HepG2 (cell line): Measurements from ENCODE around the gene NPHP1. TPM values are rescaled to one million over a fixed set of nuclear protein-coding genes. Genes with fewer than 3 reads are reported as not detected.

Source experiments
- CCAR2 ChIP-seq: fragments of 200-400 bp; formaldehyde crosslinking; optimal IDR thresholded peaks from 2 replicates; pipeline ENCODE3; 2018; ENCODE audit warnings: low read depth, mild to moderate bottlenecking, low read length, moderate library complexity
- CEBPB ChIP-seq: IDR thresholded peaks from 2 replicates; pipeline ENCODE4 v1.6.1; 2011; ENCODE audit warnings: low read depth, low read length, improper control_type of control experiment, borderline replicate concordance
- CREM ChIP-seq, 2 experiments: sonication (generic) in 1 of 2; formaldehyde crosslinking in 1 of 2; IDR thresholded peaks; 2 replicates each; pipeline versions ENCODE4 v1.4.0 to v1.6.1; 2016 to 2020; ENCODE audit warnings: antibody characterized with exemption in 1 of 2, mild to moderate bottlenecking in 1 of 2, missing genetic modification reagents in 1 of 2
- ETV5 ChIP-seq: IDR thresholded peaks from 2 replicates; pipeline ENCODE4 v1.6.1; 2018; ENCODE audit warnings: missing biosample characterization, missing genetic modification reagents, inconsistent platforms, borderline replicate concordance
- FOXA3 ChIP-seq: IDR thresholded peaks from 2 replicates; pipeline ENCODE4 v1.6.1; 2016; ENCODE audit warnings: missing genetic modification reagents, missing compliant biosample characterization
- HNRNPL ChIP-seq: fragments of 200-400 bp; formaldehyde crosslinking; IDR thresholded peaks from 2 replicates; pipeline ENCODE4 v1.6.1; 2017; ENCODE audit warnings: mild to moderate bottlenecking, low read depth, low read length
- KDM5B ChIP-seq: sonication (generic); formaldehyde crosslinking; IDR thresholded peaks from 2 replicates; pipeline ENCODE4 v1.4.0; 2020; ENCODE audit warnings: missing genetic modification reagents, mild to moderate bottlenecking, borderline replicate concordance
- PPARG ChIP-seq: conservative IDR thresholded peaks from 2 replicates; pipeline ENCODE4 v1.6.1; 2016; ENCODE audit warnings: missing biosample characterization, missing genetic modification reagents
- PRMT3 ChIP-seq: sonication (generic); formaldehyde crosslinking; IDR thresholded peaks from 2 replicates; pipeline ENCODE4 v1.8.1; 2022; ENCODE audit warnings: low read depth, mild to moderate bottlenecking, moderate library complexity, missing genetic modification reagents, borderline replicate concordance
- RXRA ChIP-seq: sonication (generic); formaldehyde crosslinking; IDR thresholded peaks from 2 replicates; pipeline ENCODE4 v1.5.1; 2020; ENCODE audit warnings: missing genetic modification reagents
- SOX13 ChIP-seq, 3 experiments: fragments of 450-650 bp in 1 of 3; sonication (generic) in 1 of 3; formaldehyde crosslinking in 1 of 3; IDR thresholded peaks in 2 of 3; conservative IDR thresholded peaks in 1 of 3; 2 replicates each; pipeline versions ENCODE4 v1.5.0 to v1.6.1; 2016 to 2020; ENCODE audit warnings: antibody characterized with exemption in 1 of 3, mild to moderate bottlenecking in 1 of 3, missing compliant biosample characterization in 1 of 3, missing genetic modification reagents in 1 of 3, moderate library complexity in 1 of 3
- STAT5B ChIP-seq: sonication (generic); formaldehyde crosslinking; IDR thresholded peaks from 2 replicates; pipeline ENCODE4 v1.4.0; 2020; ENCODE audit warnings: missing genetic modification reagents
- ZBTB7B ChIP-seq: sonication (generic); formaldehyde crosslinking; IDR thresholded peaks from 2 replicates; pipeline ENCODE4 v1.4.0; 2020; ENCODE audit warnings: missing genetic modification reagents
- ZNF20 ChIP-seq: sonication (generic); formaldehyde crosslinking; IDR thresholded peaks from 2 replicates; pipeline ENCODE4 v1.4.0; 2020; ENCODE audit warnings: mild to moderate bottlenecking, moderate library complexity, missing genetic modification reagents
- ZNF232 ChIP-seq: sonication (generic); formaldehyde crosslinking; IDR thresholded peaks from 2 replicates; pipeline ENCODE4 v1.4.0; 2020; ENCODE audit warnings: missing genetic modification reagents, borderline replicate concordance
- ZNF263 ChIP-seq: sonication (generic); formaldehyde crosslinking; IDR thresholded peaks from 2 replicates; pipeline ENCODE4 v1.4.0; 2020; ENCODE audit warnings: missing genetic modification reagents
- ZNF788 ChIP-seq: sonication (generic); formaldehyde crosslinking; IDR thresholded peaks from 2 replicates; pipeline ENCODE4 v1.5.0; 2020; ENCODE audit warnings: mild to moderate bottlenecking, missing genetic modification reagents, borderline replicate concordance
- polyA plus RNA-seq, 8 experiments: library from polyadenylated mRNA; depleted of rRNA in 3 of 8; stranded (reverse) in 7 of 8; unstranded in 1 of 8; fragments of >200 nt; fragmentation: Illumina TruSeq in 4 of 8; extraction: Trizol in 4 of 8; gene quantifications; 2 replicates each; pipeline versions ENCODE4 v1.2.1 to v1.2.3, GENCODE V29; 2011 to 2016; ENCODE audit warnings: low read depth in 4 of 8, missing spikeins in 1 of 8, mixed read lengths in 1 of 8; ENCODE audit not compliant: insufficient read depth in 1 of 8
- total RNA-seq, 5 experiments: library from RNA; depleted of rRNA; stranded (reverse); fragments of >200 nt; fragmentation: Illumina TruSeq; extraction: Trizol; gene quantifications; 2 replicates each; pipeline ENCODE4 v1.2.3, GENCODE V29; 2016; ENCODE audit warnings: low read depth in 1 of 5
- TF ChIP-seq, protein P1 (sequence below): sonication (generic); formaldehyde crosslinking; IDR thresholded peaks from 2 replicates; pipeline ENCODE4 v1.4.0; 2020; ENCODE audit warnings: mild to moderate bottlenecking, missing genetic modification reagents
- TF ChIP-seq, protein P2 (sequence below): sonication (generic); formaldehyde crosslinking; conservative IDR thresholded peaks from 2 replicates; pipeline ENCODE4 v1.4.0; 2020; ENCODE audit warnings: missing genetic modification reagents
- TF ChIP-seq, protein P3 (sequence below): fragments of 450-650 bp; IDR thresholded peaks from 2 replicates; pipeline ENCODE4 v1.6.1; 2017; ENCODE audit warnings: mild to moderate bottlenecking

Gene NPHP1
- total and polyA plus RNA-seq, 2 of the 13 experiments (the other 11 are each of a cell fraction or from before 2014, with no cell fraction given): 2.7 to 4.8 TPM

DNA sequence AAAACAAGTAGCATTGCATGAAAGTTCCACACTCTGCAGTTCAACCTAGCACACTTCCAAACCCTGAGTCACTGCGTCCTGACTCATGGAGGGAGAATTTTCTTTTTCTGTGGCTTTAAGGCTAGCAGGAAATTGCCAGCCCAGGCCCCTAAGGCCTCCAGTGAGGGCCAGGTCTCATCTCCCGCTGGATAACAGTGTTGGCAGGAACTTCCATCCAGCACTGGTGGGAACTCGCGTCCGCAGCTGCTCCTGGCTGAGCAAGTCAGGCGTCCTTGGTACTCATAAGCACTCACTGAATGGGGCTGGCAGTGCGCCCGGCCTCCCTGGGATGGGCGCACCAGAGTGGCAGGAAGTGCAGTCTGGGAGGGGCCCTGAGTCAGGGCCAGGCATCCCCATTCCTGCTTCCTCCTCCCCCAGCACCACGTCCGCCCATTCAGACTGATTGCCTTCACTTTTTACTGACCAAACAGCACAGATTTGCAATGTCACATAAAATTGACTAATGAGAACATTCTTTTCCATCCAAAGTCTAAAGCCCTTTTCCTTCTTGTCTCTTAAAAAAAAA, 103.5 kb downstream of the NPHP1 start (continued):
- TF ChIP-seq, protein P1, sequence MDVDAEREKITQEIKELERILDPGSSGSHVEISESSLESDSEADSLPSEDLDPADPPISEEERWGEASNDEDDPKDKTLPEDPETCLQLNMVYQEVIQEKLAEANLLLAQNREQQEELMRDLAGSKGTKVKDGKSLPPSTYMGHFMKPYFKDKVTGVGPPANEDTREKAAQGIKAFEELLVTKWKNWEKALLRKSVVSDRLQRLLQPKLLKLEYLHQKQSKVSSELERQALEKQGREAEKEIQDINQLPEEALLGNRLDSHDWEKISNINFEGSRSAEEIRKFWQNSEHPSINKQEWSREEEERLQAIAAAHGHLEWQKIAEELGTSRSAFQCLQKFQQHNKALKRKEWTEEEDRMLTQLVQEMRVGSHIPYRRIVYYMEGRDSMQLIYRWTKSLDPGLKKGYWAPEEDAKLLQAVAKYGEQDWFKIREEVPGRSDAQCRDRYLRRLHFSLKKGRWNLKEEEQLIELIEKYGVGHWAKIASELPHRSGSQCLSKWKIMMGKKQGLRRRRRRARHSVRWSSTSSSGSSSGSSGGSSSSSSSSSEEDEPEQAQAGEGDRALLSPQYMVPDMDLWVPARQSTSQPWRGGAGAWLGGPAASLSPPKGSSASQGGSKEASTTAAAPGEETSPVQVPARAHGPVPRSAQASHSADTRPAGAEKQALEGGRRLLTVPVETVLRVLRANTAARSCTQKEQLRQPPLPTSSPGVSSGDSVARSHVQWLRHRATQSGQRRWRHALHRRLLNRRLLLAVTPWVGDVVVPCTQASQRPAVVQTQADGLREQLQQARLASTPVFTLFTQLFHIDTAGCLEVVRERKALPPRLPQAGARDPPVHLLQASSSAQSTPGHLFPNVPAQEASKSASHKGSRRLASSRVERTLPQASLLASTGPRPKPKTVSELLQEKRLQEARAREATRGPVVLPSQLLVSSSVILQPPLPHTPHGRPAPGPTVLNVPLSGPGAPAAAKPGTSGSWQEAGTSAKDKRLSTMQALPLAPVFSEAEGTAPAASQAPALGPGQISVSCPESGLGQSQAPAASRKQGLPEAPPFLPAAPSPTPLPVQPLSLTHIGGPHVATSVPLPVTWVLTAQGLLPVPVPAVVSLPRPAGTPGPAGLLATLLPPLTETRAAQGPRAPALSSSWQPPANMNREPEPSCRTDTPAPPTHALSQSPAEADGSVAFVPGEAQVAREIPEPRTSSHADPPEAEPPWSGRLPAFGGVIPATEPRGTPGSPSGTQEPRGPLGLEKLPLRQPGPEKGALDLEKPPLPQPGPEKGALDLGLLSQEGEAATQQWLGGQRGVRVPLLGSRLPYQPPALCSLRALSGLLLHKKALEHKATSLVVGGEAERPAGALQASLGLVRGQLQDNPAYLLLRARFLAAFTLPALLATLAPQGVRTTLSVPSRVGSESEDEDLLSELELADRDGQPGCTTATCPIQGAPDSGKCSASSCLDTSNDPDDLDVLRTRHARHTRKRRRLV: no peak
- TF ChIP-seq FOXA3 (CRISPR knock-in tag): 0 out of 2 replicates have a peak, but pooled peaks have one; percentile 8
- TF ChIP-seq ETV5 (CRISPR knock-in tag): peak; percentile 83; the same call in 1 of the 2 replicates
- TF ChIP-seq ZNF232 (CRISPR knock-in tag): no peak
- no peak for TF ChIP-seq CREM (IDR thresholded peaks at IDR 0.05)
- TF ChIP-seq CREM (CRISPR knock-in tag; IDR thresholded peaks at IDR 0.05): no peak
- TF ChIP-seq KDM5B (CRISPR knock-in tag): no peak
- peak; percentile 35; the same call in 1 of the 2 replicates for TF ChIP-seq ZNF788
- TF ChIP-seq CEBPB: no peak
- no peak for TF ChIP-seq STAT5B
- no peak for TF ChIP-seq ZNF20 (CRISPR knock-in tag)
- TF ChIP-seq, protein P2, sequence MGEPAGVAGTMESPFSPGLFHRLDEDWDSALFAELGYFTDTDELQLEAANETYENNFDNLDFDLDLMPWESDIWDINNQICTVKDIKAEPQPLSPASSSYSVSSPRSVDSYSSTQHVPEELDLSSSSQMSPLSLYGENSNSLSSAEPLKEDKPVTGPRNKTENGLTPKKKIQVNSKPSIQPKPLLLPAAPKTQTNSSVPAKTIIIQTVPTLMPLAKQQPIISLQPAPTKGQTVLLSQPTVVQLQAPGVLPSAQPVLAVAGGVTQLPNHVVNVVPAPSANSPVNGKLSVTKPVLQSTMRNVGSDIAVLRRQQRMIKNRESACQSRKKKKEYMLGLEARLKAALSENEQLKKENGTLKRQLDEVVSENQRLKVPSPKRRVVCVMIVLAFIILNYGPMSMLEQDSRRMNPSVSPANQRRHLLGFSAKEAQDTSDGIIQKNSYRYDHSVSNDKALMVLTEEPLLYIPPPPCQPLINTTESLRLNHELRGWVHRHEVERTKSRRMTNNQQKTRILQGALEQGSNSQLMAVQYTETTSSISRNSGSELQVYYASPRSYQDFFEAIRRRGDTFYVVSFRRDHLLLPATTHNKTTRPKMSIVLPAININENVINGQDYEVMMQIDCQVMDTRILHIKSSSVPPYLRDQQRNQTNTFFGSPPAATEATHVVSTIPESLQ (CRISPR knock-in tag): no peak
- TF ChIP-seq ZBTB7B (CRISPR knock-in tag): 0 out of 2 replicates have a peak, but pooled peaks have one; percentile 37
- 0 out of 2 replicates have a peak, but pooled peaks have one; percentile 39 for TF ChIP-seq RXRA (CRISPR knock-in tag)
- no peak for TF ChIP-seq CCAR2
- peak; percentile 77; the same call in 1 of the 2 replicates for TF ChIP-seq HNRNPL
- TF ChIP-seq PPARG (CRISPR knock-in tag): no peak
- TF ChIP-seq, protein P3, sequence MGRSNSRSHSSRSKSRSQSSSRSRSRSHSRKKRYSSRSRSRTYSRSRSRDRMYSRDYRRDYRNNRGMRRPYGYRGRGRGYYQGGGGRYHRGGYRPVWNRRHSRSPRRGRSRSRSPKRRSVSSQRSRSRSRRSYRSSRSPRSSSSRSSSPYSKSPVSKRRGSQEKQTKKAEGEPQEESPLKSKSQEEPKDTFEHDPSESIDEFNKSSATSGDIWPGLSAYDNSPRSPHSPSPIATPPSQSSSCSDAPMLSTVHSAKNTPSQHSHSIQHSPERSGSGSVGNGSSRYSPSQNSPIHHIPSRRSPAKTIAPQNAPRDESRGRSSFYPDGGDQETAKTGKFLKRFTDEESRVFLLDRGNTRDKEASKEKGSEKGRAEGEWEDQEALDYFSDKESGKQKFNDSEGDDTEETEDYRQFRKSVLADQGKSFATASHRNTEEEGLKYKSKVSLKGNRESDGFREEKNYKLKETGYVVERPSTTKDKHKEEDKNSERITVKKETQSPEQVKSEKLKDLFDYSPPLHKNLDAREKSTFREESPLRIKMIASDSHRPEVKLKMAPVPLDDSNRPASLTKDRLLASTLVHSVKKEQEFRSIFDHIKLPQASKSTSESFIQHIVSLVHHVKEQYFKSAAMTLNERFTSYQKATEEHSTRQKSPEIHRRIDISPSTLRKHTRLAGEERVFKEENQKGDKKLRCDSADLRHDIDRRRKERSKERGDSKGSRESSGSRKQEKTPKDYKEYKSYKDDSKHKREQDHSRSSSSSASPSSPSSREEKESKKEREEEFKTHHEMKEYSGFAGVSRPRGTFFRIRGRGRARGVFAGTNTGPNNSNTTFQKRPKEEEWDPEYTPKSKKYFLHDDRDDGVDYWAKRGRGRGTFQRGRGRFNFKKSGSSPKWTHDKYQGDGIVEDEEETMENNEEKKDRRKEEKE: no peak
- TF ChIP-seq SOX13 (IDR thresholded peaks at IDR 0.05): no peak
- TF ChIP-seq SOX13 (CRISPR knock-in tag; conservative IDR thresholded peaks at IDR 0.05 in 1 of 2, IDR thresholded peaks at IDR 0.05 in 1 of 2): no peak
- no peak for TF ChIP-seq PRMT3 (CRISPR knock-in tag)
- peak; percentile 70 for TF ChIP-seq ZNF263
